Transverse colon (tissue), 3 donors: ENCODE measurements around the gene DIO3.

Experiments
- EP300 ChIP-seq: sonication (generic); formaldehyde crosslinking; IDR thresholded peaks from one replicate; pipeline ENCODE4 v1.6.1; 2017; ENCODE audit warnings: antibody characterized with exemption, low read depth
- POLR2A ChIP-seq: fragments of 450-650 bp; IDR thresholded peaks from one replicate; pipeline ENCODE4 v1.6.1; 2016; ENCODE audit warnings: antibody characterized with exemption, mild to moderate bottlenecking, moderate library complexity
- POLR2AphosphoS5 ChIP-seq, 3 donors: sonication (generic); formaldehyde crosslinking; IDR thresholded peaks; one replicate each; pipeline ENCODE4 v1.6.1; 2016; ENCODE audit warnings: antibody characterized with exemption in 3 of 3

DNA sequence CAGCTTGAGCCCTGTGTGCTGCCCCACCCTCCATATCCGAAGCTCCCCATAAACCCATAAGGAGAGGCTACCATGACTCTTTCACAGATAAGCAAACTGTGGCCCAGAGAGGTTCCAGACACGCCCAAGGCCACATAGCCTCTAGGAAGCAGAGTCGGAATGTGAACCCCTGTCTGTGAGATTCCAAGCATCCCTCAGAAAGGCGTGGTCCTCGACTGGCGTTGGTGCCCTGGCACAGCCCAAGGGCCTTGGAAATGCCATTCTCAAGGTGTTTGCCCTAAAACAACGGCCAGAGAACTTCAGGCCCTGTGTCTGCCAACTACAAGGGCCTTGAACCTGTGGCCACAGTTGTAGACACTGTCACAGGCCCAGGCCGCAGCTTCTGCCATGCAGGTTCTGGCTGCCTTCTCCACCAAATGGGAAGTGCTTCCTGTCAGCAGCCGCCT, 8.5 kb upstream of the DIO3 start:
- TF ChIP-seq POLR2A: no peak
- TF ChIP-seq POLR2AphosphoS5 (IDR thresholded peaks at IDR 0.05): no peak
- TF ChIP-seq EP300: no peak
